HG02852 (cell line): ENCODE data around the gene UTP14C.
A peak's percentile ranks its signal among the peaks of the same experiment; 100 is the strongest.
"Not testable (repeated sequence)": the region's sequence is repeated elsewhere in the genome, so short reads cannot be mapped to it uniquely, and the experiment has no call there.

Experiments
- ATAC-seq: cut with Tn5 transposase; IDR thresholded peaks from one replicate; pipeline ENCODE4 v1.9.1; 2021; ENCODE audit warnings: mild to moderate bottlenecking, moderate library complexity; ENCODE audit not compliant: unreplicated experiment

Gene UTP14C

GRCh38 chr13:52003541-52003940, 20.9 kb upstream of the UTP14C start:
- no peak for ATAC-seq

GRCh38 chr13:52004511-52005170, 19.9 kb upstream of the UTP14C start:
- ATAC-seq, result no peak

- no peak for ATAC-seq
Measured at GRCh38 chr13:52005841-52006522, 18.5 kb upstream of the UTP14C start.

- ATAC-seq, result no peak
Measured at GRCh38 chr13:52006523-52007245, 17.8 kb upstream of the UTP14C start.

- no peak for ATAC-seq
Measured at GRCh38 chr13:52009946-52010345, 14.5 kb upstream of the UTP14C start.

- no peak for ATAC-seq
Measured at GRCh38 chr13:52010890-52011631, 13.4 kb upstream of the UTP14C start, which contains the start of gene ATP7B. Gene ATP7B (minus strand): TSS chr13:52011450. CDS start chr13:52011337, 113 bp downstream.

GRCh38 chr13:52011632-52012511, 12.6 kb upstream of the UTP14C start, which contains the start of gene ALG11:
Gene ALG11 (plus strand): TSS chr13:52012398. CDS start chr13:52012419, 21 bp downstream.
- peak; percentile 99 for ATAC-seq

- no peak for ATAC-seq
Measured at GRCh38 chr13:52012512-52012836, 12.0 kb upstream of the UTP14C start.

- ATAC-seq, result no peak
Measured at GRCh38 chr13:52016296-52016695, 8.2 kb upstream of the UTP14C start.

- ATAC-seq, result no peak
Measured at GRCh38 chr13:52020191-52020590, 4.3 kb upstream of the UTP14C start.

GRCh38 chr13:52022356-52022755, 2.1 kb upstream of the UTP14C start:
- no peak for ATAC-seq

GRCh38 chr13:52025475-52026245, 1.2 kb downstream of the UTP14C start:
- no peak for ATAC-seq

GRCh38 chr13:52026246-52026626, 1.7 kb downstream of the UTP14C start:
- ATAC-seq, result no peak

GRCh38 chr13:52027832-52028231, 3.3 kb downstream of the UTP14C start:
- ATAC-seq, result no peak

- ATAC-seq, result no peak
Measured at GRCh38 chr13:52029569-52029968, 5.1 kb downstream of the UTP14C start.

- not testable (repeated sequence) for ATAC-seq
Measured at GRCh38 chr13:52030401-52030800, 5.9 kb downstream of the UTP14C start.

GRCh38 chr13:52033039-52033438, 8.5 kb downstream of the UTP14C start:
- no peak for ATAC-seq

GRCh38 chr13:52034616-52035226, 10.2 kb downstream of the UTP14C start:
- no peak for ATAC-seq

GRCh38 chr13:52036037-52036436, 11.5 kb downstream of the UTP14C start:
- ATAC-seq, result no peak
